GM06990 (cell line): ENCODE measurements around the gene LRRC8C.

Experiments
- DNase-seq: peaks from one replicate; pipeline ENCODE4 v3.0.0-alpha.2; 2011; ENCODE audit not compliant: insufficient read length; ENCODE audit errors: extremely low read depth
- H3K27me3 ChIP-seq: replicated peaks from 2 replicates; pipeline ENCODE4 v1.6.0; 2011; ENCODE audit warnings: low read length; ENCODE audit not compliant: control insufficient read depth, insufficient read depth
- H3K36me3 ChIP-seq: 2 replicates; pipeline ENCODE4 v1.5.1; 2011; ENCODE audit warnings: low read length; ENCODE audit not compliant: control insufficient read depth, insufficient read depth
- H3K4me3 ChIP-seq: replicated peaks from 2 replicates; pipeline ENCODE4 v1.5.1; 2011; ENCODE audit warnings: low read depth, mild to moderate bottlenecking, control low read depth, low read length
- CTCF ChIP-seq: IDR thresholded peaks from 2 replicates; pipeline ENCODE4 v1.5.1; 2011; ENCODE audit warnings: low read length, control low read depth, mild to moderate bottlenecking, inconsistent platforms; ENCODE audit not compliant: insufficient read depth, poor library complexity, severe bottlenecking

LRRC8C gene

GRCh38 chr1:89599332-89599630 lies 33.6 kb upstream of the LRRC8C start:
- TF ChIP-seq CTCF = no peak
- Histone ChIP-seq H3K36me3 (no peaks in the 10 kb centered on the region), H3K27me3 (no peaks in the 10 kb centered on the region), H3K4me3 (no peak overlapping the region)
- DNase-seq = no peak

- Histone ChIP-seq H3K27me3 (no peaks in the 10 kb centered on the region), H3K36me3 (no peaks in the 10 kb centered on the region), H3K4me3 (no peak overlapping the region)
- no peak for DNase-seq
- TF ChIP-seq CTCF = no peak
Observed at GRCh38 chr1:89600451-89601224, 32.3 kb upstream of the LRRC8C start.

GRCh38 chr1:89602871-89603404 lies 30.0 kb upstream of the LRRC8C start:
- no peak for TF ChIP-seq CTCF
- Histone ChIP-seq H3K36me3 (no peaks in the 10 kb centered on the region), H3K4me3 (no peak overlapping the region), H3K27me3 (no peaks in the 10 kb centered on the region)
- no peak for DNase-seq

GRCh38 chr1:89603651-89604413 lies 29.1 kb upstream of the LRRC8C start:
- DNase-seq = no peak
- H3K4me3 ChIP-seq = no peak overlapping the region
- H3K36me3 ChIP-seq = no peaks in the 10 kb centered on the region
- H3K27me3 ChIP-seq = no peaks in the 10 kb centered on the region
- TF ChIP-seq CTCF = no peak

- Histone ChIP-seq H3K4me3 (no peak overlapping the region), H3K36me3 (no peaks in the 10 kb centered on the region), H3K27me3 (no peaks in the 10 kb centered on the region)
- no peak for DNase-seq
- no peak for TF ChIP-seq CTCF
Observed at GRCh38 chr1:89604414-89604735, 28.5 kb upstream of the LRRC8C start.
